Astrocyte (in vitro differentiated cells and primary cell): ENCODE results near the gene IMPA2. TPM values are rescaled to one million over a fixed set of nuclear protein-coding genes. Genes with fewer than 3 reads are reported as not detected.

Source experiments
- DNase-seq: peaks from one replicate; pipeline ENCODE4 v3.0.0-alpha.2; 2010; ENCODE audit warnings: low read depth
- FAIRE-seq: peaks from 2 replicates; lab custom pipeline; 2011; peaks lifted over from hg19 to GRCh38; lab: Jason Lieb, UNC
- H2AFZ ChIP-seq: 2 replicates; pipeline ENCODE4 v1.6.0; 2012; ENCODE audit warnings: low read depth, low read length, inconsistent platforms
- H3K27ac ChIP-seq: 2 replicates; pipeline ENCODE4 v1.5.1; 2011; ENCODE audit warnings: low read depth, low read length, inconsistent platforms
- H3K27me3 ChIP-seq: 2 replicates; pipeline ENCODE4 v1.6.0; 2011; ENCODE audit warnings: low read length, inconsistent platforms; ENCODE audit not compliant: insufficient read depth
- H3K36me3 ChIP-seq: 2 replicates; pipeline ENCODE4 v1.5.1; 2011; ENCODE audit warnings: low read length, inconsistent platforms; ENCODE audit not compliant: insufficient read depth
- H3K4me1 ChIP-seq: 2 replicates; pipeline ENCODE4 v1.5.1; 2011; ENCODE audit warnings: low read length, inconsistent platforms; ENCODE audit not compliant: insufficient read depth
- H3K4me2 ChIP-seq: 2 replicates; pipeline ENCODE4 v1.6.0; 2012; ENCODE audit warnings: low read length, inconsistent platforms
- H3K4me3 ChIP-seq: 2 replicates; pipeline ENCODE4 v1.5.1; 2011; ENCODE audit warnings: low read depth, mild to moderate bottlenecking, low read length, inconsistent platforms; ENCODE audit not compliant: insufficient read depth
- H3K79me2 ChIP-seq: 2 replicates; pipeline ENCODE4 v1.6.0; 2012; ENCODE audit warnings: mild to moderate bottlenecking, low read length, inconsistent platforms; ENCODE audit not compliant: insufficient read depth
- H3K9ac ChIP-seq: 2 replicates; pipeline ENCODE4 v1.6.0; 2012; ENCODE audit warnings: mild to moderate bottlenecking, low read length, inconsistent platforms
- H3K9me3 ChIP-seq: 2 replicates; pipeline ENCODE4 v1.5.1; 2012; ENCODE audit warnings: low read depth, mild to moderate bottlenecking, low read length, inconsistent platforms; ENCODE audit not compliant: insufficient read depth
- H4K20me1 ChIP-seq: 2 replicates; pipeline ENCODE4 v1.6.0; 2012; ENCODE audit warnings: low read length, inconsistent platforms; ENCODE audit not compliant: insufficient read depth
- H3K27ac Mint-ChIP-seq: one replicate; pipeline ENCODE4 v1.8.0; 2021; ENCODE audit warnings: mild to moderate bottlenecking, mixed read lengths; ENCODE audit not compliant: unreplicated experiment
- H3K27me3 Mint-ChIP-seq: one replicate; pipeline ENCODE4 v1.8.0; 2021; ENCODE audit warnings: low read depth, mixed read lengths; ENCODE audit not compliant: unreplicated experiment
- H3K36me3 Mint-ChIP-seq: one replicate; pipeline ENCODE4 v1.8.0; 2021; ENCODE audit warnings: low read depth, mixed read lengths; ENCODE audit not compliant: unreplicated experiment
- H3K4me1 Mint-ChIP-seq: one replicate; pipeline ENCODE4 v1.8.0; 2021; ENCODE audit warnings: low read depth, mixed read lengths; ENCODE audit not compliant: unreplicated experiment
- H3K4me3 Mint-ChIP-seq: one replicate; pipeline ENCODE4 v1.8.0; 2021; ENCODE audit warnings: mild to moderate bottlenecking, moderate library complexity, mixed read lengths; ENCODE audit not compliant: unreplicated experiment
- H3K9me3 Mint-ChIP-seq: one replicate; pipeline ENCODE4 v1.8.0; 2021; ENCODE audit warnings: mild to moderate bottlenecking, mixed read lengths; ENCODE audit not compliant: unreplicated experiment
- CTCF ChIP-seq: IDR thresholded peaks from 2 replicates; pipeline ENCODE4 v1.5.1; 2011; ENCODE audit warnings: low read depth, mild to moderate bottlenecking, inconsistent platforms, low read length, moderate library complexity; ENCODE audit not compliant: insufficient read depth
- EZH2 ChIP-seq: IDR thresholded peaks from 2 replicates; pipeline ENCODE4 v1.6.1; 2012; ENCODE audit warnings: mild to moderate bottlenecking, low read length, inconsistent platforms; ENCODE audit not compliant: insufficient read depth
- total RNA-seq: library from RNA; stranded (reverse); gene quantifications from 2 replicates; pipeline ENCODE4 v1.2.1, GENCODE V29; 2021

IMPA2 gene
- total RNA-seq, 1 donor from 2014 or later = 4.8 TPM

GRCh38 chr18:11987527-11987926 lies 6.2 kb downstream of the IMPA2 start:
- H3K4me2 ChIP-seq = no peak overlapping the region
- H3K9ac ChIP-seq = no peak overlapping the region
- no peaks in the 10 kb centered on the region for H3K36me3 ChIP-seq
- H4K20me1 ChIP-seq = no peaks in the 10 kb centered on the region
- Mint-ChIP-seq H3K4me1 (peaks cover 4% of the 10 kb centered on the region), H3K9me3 (no peaks in the 10 kb centered on the region), H3K36me3 (peaks cover 1% of the 10 kb centered on the region), H3K27me3 (peaks cover 19% of the 10 kb centered on the region), H3K4me3 (no peak overlapping the region), H3K27ac (no peak overlapping the region)
- DNase-seq (no peak), FAIRE-seq (no peak)
- no peaks in the 10 kb centered on the region for H3K9me3 ChIP-seq
- no peaks in the 10 kb centered on the region for H3K79me2 ChIP-seq
- TF ChIP-seq CTCF (no peak), EZH2 (no peak)
- H2AFZ ChIP-seq = no peak overlapping the region
- no peak overlapping the region for H3K4me3 ChIP-seq
- H3K27me3 ChIP-seq = peaks cover 5% of the 10 kb centered on the region
- no peak overlapping the region for H3K27ac ChIP-seq
- H3K4me1 ChIP-seq = no peaks in the 10 kb centered on the region

- Histone ChIP-seq H3K9ac (no peak overlapping the region), H3K4me2 (no peak overlapping the region), H3K27ac (no peak overlapping the region), H3K79me2 (no peaks in the 10 kb centered on the region), H3K36me3 (no peaks in the 10 kb centered on the region), H3K4me3 (no peak overlapping the region), H3K9me3 (no peaks in the 10 kb centered on the region), H4K20me1 (no peaks in the 10 kb centered on the region), H2AFZ (no peak overlapping the region), H3K4me1 (peaks cover under 1% of the 10 kb centered on the region), H3K27me3 (no peaks in the 10 kb centered on the region)
- FAIRE-seq (no peak), DNase-seq (no peak)
- peaks cover 1% of the 10 kb centered on the region for H3K36me3 Mint-ChIP-seq
- peaks cover 9% of the 10 kb centered on the region for H3K4me1 Mint-ChIP-seq
- peaks cover 13% of the 10 kb centered on the region for H3K27me3 Mint-ChIP-seq
- TF ChIP-seq EZH2 = no peak
- TF ChIP-seq CTCF = no peak
- no peak overlapping the region for H3K4me3 Mint-ChIP-seq
- H3K27ac Mint-ChIP-seq = no peak overlapping the region
- peaks cover under 1% of the 10 kb centered on the region for H3K9me3 Mint-ChIP-seq
These were observed 7.9 kb downstream of the IMPA2 start for GRCh38 chr18:11989174-11989573.

- Histone ChIP-seq H4K20me1 (no peaks in the 10 kb centered on the region), H2AFZ (no peak overlapping the region), H3K9ac (no peak overlapping the region), H3K4me1 (peaks cover 6% of the 10 kb centered on the region), H3K27me3 (no peaks in the 10 kb centered on the region), H3K27ac (no peak overlapping the region), H3K9me3 (no peaks in the 10 kb centered on the region), H3K36me3 (no peaks in the 10 kb centered on the region), H3K4me3 (no peak overlapping the region), H3K79me2 (no peaks in the 10 kb centered on the region), H3K4me2 (no peak overlapping the region)
- no peak for TF ChIP-seq CTCF
- Mint-ChIP-seq H3K36me3 (peaks cover 1% of the 10 kb centered on the region), H3K27me3 (peaks cover 12% of the 10 kb centered on the region), H3K4me3 (no peak overlapping the region), H3K9me3 (peaks cover 3% of the 10 kb centered on the region), H3K4me1 (peaks cover 17% of the 10 kb centered on the region), H3K27ac (no peak overlapping the region)
- no peak for DNase-seq
- FAIRE-seq = no peak
These were observed 8.7 kb downstream of the IMPA2 start for GRCh38 chr18:11989966-11990380.
